Endothelial cell of umbilical vein (primary cell): Measurements from ENCODE around the gene PARP9. TPM values are rescaled to one million over a fixed set of nuclear protein-coding genes. Genes with fewer than 3 reads are reported as not detected.

Experiments used
- BruUV-seq: library from RNA; stranded (reverse); fragments of 400-500 nt; replicated peaks from 2 replicates; lab custom pipeline; 2021; lab: Mats Ljungman, UMichigan
- CTCF ChIA-PET: fragments of 300-600, 350-600 bp; sonication (Branson Sonifier 250); formaldehyde crosslinking; loops from one replicate; lab custom pipeline; 2021; ENCODE audit warnings: antibody characterized with exemption, inconsistent platforms; lab: Charles Lee
- POLR2A ChIA-PET: fragments of 300-600, 350-600 bp; sonication (Branson Sonifier 250); formaldehyde crosslinking; loops from one replicate; lab custom pipeline; 2021; ENCODE audit warnings: antibody characterized with exemption, inconsistent platforms; lab: Charles Lee
- DNase-seq: peaks from one replicate; pipeline ENCODE4 v3.0.0-alpha.2; 2011; ENCODE audit warnings: low read depth, low spot score
- FAIRE-seq: peaks from 2 replicates; lab custom pipeline; 2011; peaks lifted over from hg19 to GRCh38; lab: Jason Lieb, UNC
- H2AFZ ChIP-seq: 2 replicates; pipeline ENCODE4 v1.6.0; 2012; ENCODE audit warnings: low read depth, low read length, control low read depth, inconsistent platforms
- H3K27ac ChIP-seq: 2 replicates; pipeline ENCODE4 v1.5.1; 2011; ENCODE audit warnings: low read depth, mild to moderate bottlenecking, control low read depth, low read length, moderate library complexity; ENCODE audit not compliant: insufficient read depth
- H3K27me3 ChIP-seq, 2 experiments: 2 replicates each; pipeline versions ENCODE4 v1.6.0 to v1.6.1; 2011; ENCODE audit warnings: low read length in 2 of 2, mixed read lengths in 1 of 2; ENCODE audit not compliant: control insufficient read depth in 2 of 2, insufficient read depth in 2 of 2
- H3K36me3 ChIP-seq, 2 experiments: 2 replicates in 1 of 2; 3 replicates in 1 of 2; pipeline ENCODE4 v1.5.1; 2011; ENCODE audit warnings: low read length in 2 of 2, mild to moderate bottlenecking in 1 of 2, moderate library complexity in 1 of 2; ENCODE audit not compliant: control insufficient read depth in 2 of 2, insufficient read depth in 2 of 2; ENCODE audit errors: extremely low read depth in 1 of 2
- H3K4me1 ChIP-seq: 3 replicates; pipeline ENCODE4 v1.5.1; 2011; ENCODE audit warnings: mild to moderate bottlenecking, low read length; ENCODE audit not compliant: control insufficient read depth, insufficient read depth; ENCODE audit errors: extremely low read depth
- H3K4me2 ChIP-seq: 2 replicates; pipeline ENCODE4 v1.6.1; 2011; ENCODE audit warnings: low read length, control low read depth, mixed read lengths; ENCODE audit not compliant: insufficient read depth
- H3K4me3 ChIP-seq, 3 experiments: fragments of 200-600 bp in 1 of 3; sonication (generic), shearing (Covaris generic) in 1 of 3; replicated peaks in 1 of 3; 2 replicates each; pipeline ENCODE4 v1.5.1; 2011 to 2016; ENCODE audit warnings: control low read depth in 3 of 3, low read length in 3 of 3, mild to moderate bottlenecking in 2 of 3, inconsistent platforms in 1 of 3, low read depth in 1 of 3, moderate library complexity in 1 of 3; ENCODE audit not compliant: insufficient read depth in 1 of 3
- H3K79me2 ChIP-seq: 2 replicates; pipeline ENCODE4 v1.6.0; 2012; ENCODE audit warnings: low read length, inconsistent platforms; ENCODE audit not compliant: control insufficient read depth, insufficient read depth
- H3K9ac ChIP-seq: replicated peaks from 2 replicates; pipeline ENCODE3; 2011; ENCODE audit warnings: low read length, control low read depth; ENCODE audit not compliant: insufficient read depth; ENCODE audit errors: extremely low read depth
- H3K9me1 ChIP-seq: replicated peaks from 3 replicates; pipeline ENCODE4 v1.6.0; 2011; ENCODE audit warnings: mild to moderate bottlenecking, low read length; ENCODE audit not compliant: control insufficient read depth, insufficient read depth; ENCODE audit errors: extremely low read depth
- H3K9me3 ChIP-seq: replicated peaks from 2 replicates; pipeline ENCODE4 v1.5.1; 2012; ENCODE audit warnings: low read length, inconsistent platforms; ENCODE audit not compliant: control insufficient read depth, insufficient read depth
- H4K20me1 ChIP-seq: replicated peaks from 2 replicates; pipeline ENCODE3; 2011; ENCODE audit warnings: mild to moderate bottlenecking, low read length; ENCODE audit not compliant: control insufficient read depth, insufficient read depth; ENCODE audit errors: extremely low read depth
- CTCF ChIP-seq, 2 donors: IDR thresholded peaks; 1 replicate in 1 of 2; 2 replicates in 1 of 2; pipeline ENCODE4 v1.5.1; 2011; ENCODE audit warnings: low read length in 2 of 2, mild to moderate bottlenecking in 2 of 2, moderate library complexity in 2 of 2, control low read depth in 1 of 2, inconsistent platforms in 1 of 2, low read depth in 1 of 2; ENCODE audit not compliant: insufficient read depth in 1 of 2; ENCODE audit errors: extremely low read depth in 1 of 2
- EZH2 ChIP-seq: IDR thresholded peaks from 2 replicates; pipeline ENCODE4 v1.6.1; 2012; ENCODE audit warnings: borderline replicate concordance, low read depth, mild to moderate bottlenecking, moderate library complexity, low read length, inconsistent platforms; ENCODE audit not compliant: severe bottlenecking
- FOS ChIP-seq: IDR thresholded peaks from 2 replicates; pipeline ENCODE4 v1.6.1; 2011; ENCODE audit warnings: mild to moderate bottlenecking, low read length, moderate library complexity, borderline replicate concordance; ENCODE audit not compliant: insufficient read depth
- GATA2 ChIP-seq: IDR thresholded peaks from 2 replicates; pipeline ENCODE4 v1.7.0; 2011; ENCODE audit warnings: low read depth, mild to moderate bottlenecking, moderate library complexity, mixed read lengths, low read length; ENCODE audit not compliant: insufficient read length, insufficient read depth
- JUN ChIP-seq: IDR thresholded peaks from 2 replicates; pipeline ENCODE4 v1.6.1; 2011; ENCODE audit warnings: borderline replicate concordance, low read depth; ENCODE audit not compliant: insufficient read length, insufficient read depth
- MAX ChIP-seq: IDR thresholded peaks from 2 replicates; pipeline ENCODE4 v1.6.1; 2011; ENCODE audit not compliant: insufficient read depth, insufficient read length
- MYC ChIP-seq: IDR thresholded peaks from one replicate; pipeline ENCODE4 v1.6.1; 2011; ENCODE audit warnings: mild to moderate bottlenecking, low read depth, low read length
- POLR2A ChIP-seq: IDR thresholded peaks from 2 replicates; pipeline ENCODE4 v1.6.1; 2012; ENCODE audit warnings: low read depth, mild to moderate bottlenecking, control low read depth, low read length
- POLR2AphosphoS5 ChIP-seq: IDR thresholded peaks from 2 replicates; pipeline ENCODE4 v1.6.1; 2012; ENCODE audit warnings: low read depth, mild to moderate bottlenecking, control low read depth, low read length, moderate library complexity; ENCODE audit not compliant: insufficient read depth
- dilution Hi-C: fragments of 300-500 bp; cut with MboI; formaldehyde crosslinking; loops from one replicate; pipeline ENCODE4 v1.15.0; 2019; ENCODE audit warnings: low sequenced_read_pairs; ENCODE audit not compliant: extremely low pct_ligation_motif_present
- intact Hi-C: fragments of 100-400 bp; cut with micrococcal nuclease; formaldehyde crosslinking; loops from one replicate; pipeline ENCODE4 v1.10.0; 2022
- polyA plus RNA-seq, 4 experiments: library from polyadenylated mRNA; depleted of rRNA in 3 of 4; stranded (reverse) in 3 of 4; unstranded in 1 of 4; fragments of >200 nt; gene quantifications; 2 replicates each; pipeline versions ENCODE4 v1.2.1 to v1.2.3, GENCODE V29; 2011 to 2012; ENCODE audit warnings: missing spikeins in 1 of 4
- total RNA-seq: library from RNA; stranded (reverse); gene quantifications from 2 replicates; pipeline ENCODE4 v1.2.3, GENCODE V29; 2021

The PARP9 gene
- total and polyA plus RNA-seq, 2 donors (not counting 3 experiments of a cell fraction or from before 2014, with no cell fraction given), result 10.1 to 12.5 TPM

GRCh38 chr3:122586098-122586497, 22.0 kb upstream of the PARP9 start:
- BruUV-seq, result no TSS peak
- Histone ChIP-seq H3K9ac (no peak overlapping the region), H3K27ac (no peak overlapping the region), H3K4me1 (no peaks in the 10 kb centered on the region), H3K9me1 (no peaks in the 10 kb centered on the region), H3K4me2 (no peak overlapping the region), H3K27me3 (no peaks in the 10 kb centered on the region), H2AFZ (no peak overlapping the region), H4K20me1 (no peaks in the 10 kb centered on the region), H3K79me2 (no peaks in the 10 kb centered on the region), H3K4me3 (no peak overlapping the region), H3K9me3 (no peaks in the 10 kb centered on the region), H3K36me3 (no peaks in the 10 kb centered on the region)
- TF ChIP-seq POLR2AphosphoS5, result no peak
- intact Hi-C loops, result no loop called here
- POLR2A ChIA-PET, result no interaction called here
- CTCF ChIA-PET, result no interaction called here
- DNase-seq (no peak), FAIRE-seq (no peak)
- dilution Hi-C loops, result no loop called here

- TF ChIP-seq POLR2A (no peak), CTCF (IDR thresholded peaks at IDR 0.05; ENCODE audit: extremely low read depth in 1 of 2, insufficient read depth in 1 of 2, low read depth in 1 of 2, low read length in 2 of 2) (no peak), FOS (no peak), MAX (no peak), GATA2 (no peak), POLR2AphosphoS5 (no peak), MYC (no peak), EZH2 (no peak), JUN (no peak)
- H3K4me3 ChIP-seq, result no peak overlapping the region
- DNase-seq (no peak), FAIRE-seq (no peak)
- intact Hi-C loops, result no loop called here
- H3K9me1 ChIP-seq, result no peaks in the 10 kb centered on the region
- dilution Hi-C loops, result no loop called here
- POLR2A ChIA-PET, result no interaction called here
- H3K4me1 ChIP-seq, result peaks cover 5% of the 10 kb centered on the region
- H3K79me2 ChIP-seq, result no peaks in the 10 kb centered on the region
- H2AFZ ChIP-seq, result no peak overlapping the region
- no peaks in the 10 kb centered on the region for H4K20me1 ChIP-seq
- no peaks in the 10 kb centered on the region for H3K9me3 ChIP-seq
- no peaks in the 10 kb centered on the region for H3K36me3 ChIP-seq
- BruUV-seq, result no TSS peak
- H3K9ac ChIP-seq, result no peak overlapping the region
- CTCF ChIA-PET, result interaction anchor here (1.5 kb wide), 1 partner anchor 96 kb away, joined by 3 read pairs; no protein-coding TSS in a partner anchor
- H3K27me3 ChIP-seq, result no peaks in the 10 kb centered on the region
- H3K27ac ChIP-seq, result no peak overlapping the region
- H3K4me2 ChIP-seq, result no peak overlapping the region
Observed at GRCh38 chr3:122582390-122582789, 18.3 kb upstream of the PARP9 start.
